GM12801 (cell line): ENCODE results near the gene PCNX1.

Source experiments
- TF ChIP-seq, protein P1 (sequence below): IDR thresholded peaks from one replicate; pipeline ENCODE4 v1.5.1; 2011; ENCODE audit warnings: control low read depth; ENCODE audit not compliant: insufficient read length; ENCODE audit errors: extremely low read depth

PCNX1 gene

DNA sequence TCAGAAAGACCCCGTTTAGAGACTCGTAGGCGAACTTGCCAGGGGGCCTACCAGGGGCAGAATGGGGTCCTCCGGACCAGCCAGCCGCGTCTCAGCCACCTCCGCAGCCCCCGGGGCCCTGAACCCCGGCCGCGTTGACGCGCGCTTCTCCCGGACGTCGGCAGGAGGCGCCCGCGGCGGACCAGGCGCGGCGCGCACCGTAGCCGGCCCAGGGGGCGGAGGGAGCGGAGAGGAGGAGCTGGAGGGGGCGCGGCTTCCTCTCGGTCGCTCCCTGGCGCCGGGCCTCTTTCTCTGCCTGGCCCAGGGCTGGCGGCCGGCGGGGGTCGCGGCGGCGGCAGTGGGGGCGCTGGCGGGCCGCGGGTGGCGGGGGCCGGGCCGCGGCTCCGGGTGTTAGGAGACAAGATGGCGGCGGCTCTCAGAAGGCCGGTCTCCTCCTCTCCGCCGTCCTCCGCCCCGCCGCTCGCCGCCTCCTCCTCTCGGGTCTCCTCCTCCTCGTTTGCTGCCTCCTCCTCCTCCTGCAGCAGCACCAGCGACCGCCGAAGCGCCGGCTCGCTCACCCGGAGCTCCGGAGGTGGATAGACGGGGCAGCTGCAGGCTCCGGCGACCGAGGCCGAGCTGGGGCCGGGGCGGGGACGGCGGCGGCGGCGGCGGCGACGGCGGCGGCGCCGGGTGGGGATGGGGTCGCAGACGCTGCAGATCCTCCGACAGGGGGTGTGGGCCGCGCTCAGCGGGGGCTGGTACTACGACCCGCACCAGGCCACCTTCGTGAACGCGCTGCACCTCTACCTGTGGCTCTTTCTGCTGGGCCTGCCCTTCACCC, at the start of gene PCNX1:
TSS of gene PCNX1 (plus strand) at position 284 of the 820 bp plus-strand sequence. CDS start at position 676, 392 bp downstream.
- TF ChIP-seq, protein P1, sequence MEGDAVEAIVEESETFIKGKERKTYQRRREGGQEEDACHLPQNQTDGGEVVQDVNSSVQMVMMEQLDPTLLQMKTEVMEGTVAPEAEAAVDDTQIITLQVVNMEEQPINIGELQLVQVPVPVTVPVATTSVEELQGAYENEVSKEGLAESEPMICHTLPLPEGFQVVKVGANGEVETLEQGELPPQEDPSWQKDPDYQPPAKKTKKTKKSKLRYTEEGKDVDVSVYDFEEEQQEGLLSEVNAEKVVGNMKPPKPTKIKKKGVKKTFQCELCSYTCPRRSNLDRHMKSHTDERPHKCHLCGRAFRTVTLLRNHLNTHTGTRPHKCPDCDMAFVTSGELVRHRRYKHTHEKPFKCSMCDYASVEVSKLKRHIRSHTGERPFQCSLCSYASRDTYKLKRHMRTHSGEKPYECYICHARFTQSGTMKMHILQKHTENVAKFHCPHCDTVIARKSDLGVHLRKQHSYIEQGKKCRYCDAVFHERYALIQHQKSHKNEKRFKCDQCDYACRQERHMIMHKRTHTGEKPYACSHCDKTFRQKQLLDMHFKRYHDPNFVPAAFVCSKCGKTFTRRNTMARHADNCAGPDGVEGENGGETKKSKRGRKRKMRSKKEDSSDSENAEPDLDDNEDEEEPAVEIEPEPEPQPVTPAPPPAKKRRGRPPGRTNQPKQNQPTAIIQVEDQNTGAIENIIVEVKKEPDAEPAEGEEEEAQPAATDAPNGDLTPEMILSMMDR, result no peak

DNA sequence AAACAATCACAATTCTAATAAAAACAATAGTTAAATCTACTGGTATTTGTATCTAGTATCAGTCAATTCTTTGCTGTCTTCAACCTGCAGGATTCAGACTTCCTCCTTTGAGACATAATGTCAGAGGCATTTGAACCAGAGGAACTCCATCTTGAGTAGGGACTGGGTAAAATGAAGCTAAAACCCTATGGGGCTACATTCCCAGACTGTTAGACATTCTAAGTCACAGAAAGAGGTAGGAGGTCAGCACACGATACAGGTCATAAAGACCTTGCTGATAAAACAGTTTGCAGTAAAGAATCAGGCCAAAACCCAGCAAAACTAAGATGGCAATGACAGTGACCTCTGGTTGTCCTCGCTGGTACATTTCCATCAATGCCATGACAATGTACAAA, 49.8 kb upstream of the PCNX1 start:
- TF ChIP-seq, protein P1, result no peak

DNA sequence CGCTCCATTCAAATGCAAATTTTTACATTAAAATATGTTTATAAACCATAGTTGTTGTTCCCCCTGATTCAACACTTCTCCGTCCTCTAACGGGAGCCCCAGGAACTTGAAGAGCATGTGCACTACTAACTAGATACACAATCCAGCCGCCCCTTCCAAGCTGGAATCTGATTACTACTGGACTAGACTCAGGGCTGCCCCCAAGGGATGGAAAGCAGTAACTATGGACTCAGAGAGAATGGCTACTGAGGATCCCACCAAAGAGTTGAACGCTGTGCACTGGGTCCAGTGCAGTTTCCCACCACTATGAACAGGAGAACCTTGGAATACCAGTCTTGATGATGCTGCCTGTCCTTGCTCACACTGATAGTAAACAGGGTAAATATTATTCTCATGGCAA, 48.6 kb upstream of the PCNX1 start:
- TF ChIP-seq, protein P1, result no peak

DNA sequence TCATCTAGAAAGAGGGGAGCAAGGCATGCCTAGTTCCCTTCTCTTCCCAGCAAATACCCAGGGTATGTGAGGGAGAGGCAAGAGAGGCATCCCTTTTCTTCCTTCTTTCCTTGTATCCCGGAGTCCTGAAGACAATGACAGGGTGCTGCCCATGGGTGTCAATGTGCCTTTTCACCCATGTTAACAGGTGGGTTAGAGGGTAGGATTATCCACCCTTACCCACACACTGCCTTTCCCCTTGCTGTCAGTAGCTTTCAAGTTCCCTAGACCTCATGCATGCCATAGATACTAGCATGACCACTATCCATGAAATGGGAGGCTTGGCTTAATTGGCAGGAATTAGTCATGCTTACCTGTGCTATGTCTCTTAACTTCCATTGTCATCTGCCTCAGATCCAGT, 36.3 kb upstream of the PCNX1 start:
- TF ChIP-seq, protein P1, result no peak

DNA sequence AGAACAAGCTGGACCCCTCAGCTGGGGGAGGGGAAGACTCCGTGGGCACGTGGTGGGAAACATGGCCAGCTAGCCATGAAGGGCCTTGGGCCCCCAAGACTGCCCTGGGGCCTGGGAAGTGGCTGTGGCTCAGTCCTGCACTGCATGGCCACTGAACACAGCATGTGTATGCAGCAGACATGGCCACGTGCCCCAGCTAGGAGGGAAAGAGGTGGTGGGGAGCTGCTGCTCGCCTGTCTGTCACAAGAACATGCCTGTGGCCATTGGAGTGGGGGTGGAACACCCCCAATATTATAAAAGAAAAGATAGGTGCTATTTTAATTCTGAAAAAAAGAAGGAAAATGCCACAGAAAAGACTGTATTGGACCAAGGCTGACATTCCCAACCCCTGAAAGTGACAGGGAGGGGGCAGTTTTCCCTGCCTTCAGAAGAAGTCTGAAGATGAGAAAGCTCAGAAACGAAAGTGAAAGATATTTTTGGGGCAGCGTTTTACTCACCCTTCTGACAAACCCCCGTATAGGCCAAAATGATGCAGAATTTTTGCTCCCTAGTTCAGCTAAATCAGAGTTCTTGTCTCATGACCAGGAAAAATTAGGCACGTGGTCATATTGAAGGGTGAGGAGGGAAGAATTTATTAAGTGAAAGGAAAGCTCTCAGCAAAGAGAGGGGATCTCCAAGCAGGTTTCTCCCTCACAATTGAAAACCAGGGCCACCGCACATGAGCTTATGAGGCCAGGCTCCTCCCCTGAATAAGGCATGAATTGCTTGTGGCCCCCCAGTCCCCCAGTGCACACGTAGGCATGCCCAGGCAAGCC, 35.2 kb upstream of the PCNX1 start:
- TF ChIP-seq, protein P1, result no peak

DNA sequence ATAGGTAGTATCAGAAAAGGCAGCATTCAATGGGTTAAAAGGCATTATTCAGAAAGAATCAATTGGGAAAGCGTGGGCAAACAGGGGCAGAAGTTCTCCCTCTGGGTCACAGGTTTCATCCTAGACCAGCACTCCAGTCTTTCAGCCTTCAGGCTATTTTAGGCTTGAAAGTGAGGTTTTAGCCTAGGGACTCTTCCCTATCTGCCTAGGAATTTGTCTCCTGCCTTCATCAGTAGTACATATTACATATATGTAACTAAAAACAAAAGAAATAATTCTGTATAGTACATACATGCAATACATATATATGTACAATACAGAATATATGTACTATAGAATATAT, 34.6 kb upstream of the PCNX1 start:
- TF ChIP-seq, protein P1, result no peak

DNA sequence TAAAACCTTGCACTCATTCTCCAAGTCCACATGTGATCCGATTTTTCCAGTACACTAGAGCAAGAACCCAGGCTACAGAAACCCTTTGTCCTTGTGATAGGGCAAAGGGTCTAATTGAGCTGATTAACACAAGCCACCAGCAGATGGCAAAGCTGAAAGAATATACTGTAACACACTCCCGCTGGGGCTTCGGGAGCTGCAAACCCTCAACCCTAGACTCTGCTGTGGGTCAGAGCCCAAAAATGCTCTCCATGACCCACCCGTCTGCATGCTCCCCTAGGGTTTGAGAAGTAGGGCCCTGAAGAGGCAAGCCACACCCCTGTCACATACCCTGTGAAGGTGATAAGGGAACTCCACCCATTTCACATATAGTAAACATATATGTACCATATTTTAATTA, 33.6 kb upstream of the PCNX1 start:
- TF ChIP-seq, protein P1, result no peak
